Testis (tissue), 2 donors: Measurements from ENCODE around the gene BCORL1.

Experiments
- POLR2A ChIP-seq: fragments of 450-650 bp; IDR thresholded peaks from one replicate; pipeline ENCODE4 v1.6.1; 2017; ENCODE audit warnings: antibody characterized with exemption, mild to moderate bottlenecking, moderate library complexity
- TF ChIP-seq, protein P1 (sequence below), 3 experiments: fragments of 450-650 bp in 2 of 3; fragments of 200-600 bp in 1 of 3; sonication (generic) in 1 of 3; IDR thresholded peaks; one replicate each; pipeline ENCODE4 v1.5.1; 2016 to 2019; ENCODE audit warnings: antibody characterized with exemption in 3 of 3, mild to moderate bottlenecking in 2 of 3, moderate library complexity in 1 of 3

GRCh38 chrX:129992181-129992580 lies 9.7 kb downstream of the BCORL1 start:
- TF ChIP-seq, protein P1, sequence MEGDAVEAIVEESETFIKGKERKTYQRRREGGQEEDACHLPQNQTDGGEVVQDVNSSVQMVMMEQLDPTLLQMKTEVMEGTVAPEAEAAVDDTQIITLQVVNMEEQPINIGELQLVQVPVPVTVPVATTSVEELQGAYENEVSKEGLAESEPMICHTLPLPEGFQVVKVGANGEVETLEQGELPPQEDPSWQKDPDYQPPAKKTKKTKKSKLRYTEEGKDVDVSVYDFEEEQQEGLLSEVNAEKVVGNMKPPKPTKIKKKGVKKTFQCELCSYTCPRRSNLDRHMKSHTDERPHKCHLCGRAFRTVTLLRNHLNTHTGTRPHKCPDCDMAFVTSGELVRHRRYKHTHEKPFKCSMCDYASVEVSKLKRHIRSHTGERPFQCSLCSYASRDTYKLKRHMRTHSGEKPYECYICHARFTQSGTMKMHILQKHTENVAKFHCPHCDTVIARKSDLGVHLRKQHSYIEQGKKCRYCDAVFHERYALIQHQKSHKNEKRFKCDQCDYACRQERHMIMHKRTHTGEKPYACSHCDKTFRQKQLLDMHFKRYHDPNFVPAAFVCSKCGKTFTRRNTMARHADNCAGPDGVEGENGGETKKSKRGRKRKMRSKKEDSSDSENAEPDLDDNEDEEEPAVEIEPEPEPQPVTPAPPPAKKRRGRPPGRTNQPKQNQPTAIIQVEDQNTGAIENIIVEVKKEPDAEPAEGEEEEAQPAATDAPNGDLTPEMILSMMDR (IDR thresholded peaks at IDR 0.05): no peak
- no peak for TF ChIP-seq POLR2A
